ENCODE results near the gene FBXW5. TPM values are rescaled to one million over a fixed set of nuclear protein-coding genes. Genes with fewer than 3 reads are reported as not detected.

FBXW5 gene
- total RNA-seq, 1 experiment from 2014 or later = 62.2 TPM

DNA sequence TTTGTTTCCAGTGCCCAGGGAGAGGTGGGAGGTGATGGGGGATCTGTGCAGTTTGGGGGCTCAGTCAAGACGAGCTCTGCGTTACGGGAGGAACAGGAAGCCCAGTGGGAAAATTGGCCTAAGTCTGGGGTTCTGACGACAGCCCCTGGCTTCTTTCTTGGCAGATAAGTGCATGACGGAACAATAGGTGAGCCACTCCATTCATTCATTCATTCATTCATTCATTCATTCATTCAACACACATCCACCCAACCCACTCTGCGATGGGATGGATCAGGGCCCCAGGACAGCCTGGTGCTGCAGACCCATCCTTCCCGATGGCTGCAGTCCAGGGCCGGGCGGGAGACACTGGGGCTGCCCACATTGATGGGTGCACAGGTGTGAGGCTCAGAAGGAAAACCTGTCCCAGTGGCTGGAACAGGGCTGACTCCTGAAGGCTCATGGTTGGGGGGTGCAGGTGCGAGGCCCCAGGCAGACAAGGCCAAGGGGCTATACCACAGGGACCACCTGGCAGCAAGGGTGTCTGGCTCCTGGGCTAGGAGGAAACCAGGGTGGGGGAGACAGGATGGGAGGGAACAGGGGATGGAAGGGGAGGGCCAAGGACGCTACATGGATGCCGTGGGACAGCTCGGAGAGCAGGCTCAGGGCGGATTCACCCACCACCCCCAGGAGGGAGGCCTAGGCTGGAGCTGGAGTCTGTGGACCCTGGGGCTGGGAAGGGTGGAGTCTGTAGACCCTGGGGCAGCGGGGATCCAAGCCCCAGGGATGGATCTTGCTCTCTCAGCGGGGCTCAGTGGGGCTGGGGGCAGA, 36.3 kb upstream of the FBXW5 start:
- Histone ChIP-seq H3K27ac (ENCODE audit: insufficient read length, low read depth, low read length) (no peak overlapping the region), H3K79me1 (ENCODE audit: insufficient read depth, low read depth, low read length, poor library complexity, severe bottlenecking) (no peaks in the 10 kb centered on the region), H2BK15ac (ENCODE audit: low read depth, low read length) (no peak overlapping the region), H3K9me3 (ENCODE audit: control insufficient read depth, low read depth, low read length) (no peaks in the 10 kb centered on the region), H2BK12ac (ENCODE audit: insufficient read length, low read depth, low read length) (no peak overlapping the region), H3K4ac (ENCODE audit: low read depth, low read length) (no peak overlapping the region), H2BK5ac (ENCODE audit: insufficient read length, low read length) (no peak overlapping the region), H2BK20ac (ENCODE audit: low read depth, low read length, poor library complexity, severe bottlenecking) (no peak overlapping the region), H3T11ph (ENCODE audit: low read length) (no peak overlapping the region), H2AFZ (ENCODE audit: low read length) (no peak overlapping the region), H3K14ac (ENCODE audit: insufficient read depth, low read length) (no peak overlapping the region), H4K20me1 (ENCODE audit: control insufficient read depth, insufficient read depth, insufficient read length) (no peaks in the 10 kb centered on the region), H2BK120ac (ENCODE audit: low read depth, low read length, poor library complexity, severe bottlenecking) (no peak overlapping the region), H3K18ac (ENCODE audit: insufficient read length, low read depth, low read length) (no peak overlapping the region), H4K8ac (replicated peaks; ENCODE audit: insufficient read length, low read depth, low read length) (no peak overlapping the region), H3K4me2 (ENCODE audit: insufficient read depth, insufficient read length, low read length) (no peak overlapping the region), H3K23ac (ENCODE audit: insufficient read length, low read depth, low read length) (no peak overlapping the region), H3K4me1 (ENCODE audit: insufficient read depth, low read length) (no peaks in the 10 kb centered on the region; the same call in 1 of the 2 replicates), H3K79me2 (ENCODE audit: insufficient read depth, low read length) (no peaks in the 10 kb centered on the region), H3K23me2 (ENCODE audit: insufficient read length, low read depth, low read length, poor library complexity, severe bottlenecking) (peaks cover 9% of the 10 kb centered on the region), H3K9ac (ENCODE audit: extremely low read depth, insufficient read length, low read length) (no peak overlapping the region), H4K5ac (ENCODE audit: insufficient read length, low read depth, low read length) (no peak overlapping the region), H4K91ac (ENCODE audit: insufficient read length, low read depth, low read length) (no peak overlapping the region), H3K56ac (ENCODE audit: insufficient read length, low read depth, low read length) (no peak overlapping the region), H3K27me3 (ENCODE audit: insufficient read depth, low read length) (no peaks in the 10 kb centered on the region), H2AK5ac (ENCODE audit: insufficient read length, low read length) (no peak overlapping the region)
- H3K4me3 Mint-ChIP-seq = 0 out of 5 replicates have a peak overlapping the region, but pooled peaks of 1 of the 2 experiments have one; percentile 10
- DNase-seq = no peak
- WGBS (ENCODE audit: extremely low coverage, insufficient read length, low lambda C conversion rate) = no CpG with 5 or more reads among the region's 16 CpGs
- peaks cover 0 to 3% (median 0%) of the 10 kb centered on the region in 3 experiments; a peak in 1 of 7 replicates for H3K36me3 Mint-ChIP-seq (ENCODE audit: insufficient read depth in 1 of 3, low read depth in 3 of 3)
- TF ChIP-seq, protein P1, sequence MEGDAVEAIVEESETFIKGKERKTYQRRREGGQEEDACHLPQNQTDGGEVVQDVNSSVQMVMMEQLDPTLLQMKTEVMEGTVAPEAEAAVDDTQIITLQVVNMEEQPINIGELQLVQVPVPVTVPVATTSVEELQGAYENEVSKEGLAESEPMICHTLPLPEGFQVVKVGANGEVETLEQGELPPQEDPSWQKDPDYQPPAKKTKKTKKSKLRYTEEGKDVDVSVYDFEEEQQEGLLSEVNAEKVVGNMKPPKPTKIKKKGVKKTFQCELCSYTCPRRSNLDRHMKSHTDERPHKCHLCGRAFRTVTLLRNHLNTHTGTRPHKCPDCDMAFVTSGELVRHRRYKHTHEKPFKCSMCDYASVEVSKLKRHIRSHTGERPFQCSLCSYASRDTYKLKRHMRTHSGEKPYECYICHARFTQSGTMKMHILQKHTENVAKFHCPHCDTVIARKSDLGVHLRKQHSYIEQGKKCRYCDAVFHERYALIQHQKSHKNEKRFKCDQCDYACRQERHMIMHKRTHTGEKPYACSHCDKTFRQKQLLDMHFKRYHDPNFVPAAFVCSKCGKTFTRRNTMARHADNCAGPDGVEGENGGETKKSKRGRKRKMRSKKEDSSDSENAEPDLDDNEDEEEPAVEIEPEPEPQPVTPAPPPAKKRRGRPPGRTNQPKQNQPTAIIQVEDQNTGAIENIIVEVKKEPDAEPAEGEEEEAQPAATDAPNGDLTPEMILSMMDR (conservative IDR thresholded peaks at IDR 0.05) = no peak
- H3K27me3 Mint-ChIP-seq (ENCODE audit: low read depth) = peaks cover 7% of the 10 kb centered on the region
- no peak overlapping the region for H3K27ac Mint-ChIP-seq
- no peaks in the 10 kb centered on the region for H3K9me3 Mint-ChIP-seq
- H3K4me1 Mint-ChIP-seq = peaks cover 2 to 16% of the 10 kb centered on the region in 2 experiments
